ENCODE measurements around the gene HLA-G.
"Not testable (repeated sequence)": the region's sequence is repeated elsewhere in the genome, so short reads cannot be mapped to it uniquely, and the experiment has no call there.

Gene HLA-G

GRCh38 chr6:29875257-29875656, 47.6 kb downstream of the HLA-G start:
- no peak for DNase-seq

- not testable (repeated sequence) for DNase-seq
Measured at GRCh38 chr6:29875734-29876133, 48.1 kb downstream of the HLA-G start.
